ENCODE measurements around the gene AUTS2. TPM values are rescaled to one million over a fixed set of nuclear protein-coding genes. Genes with fewer than 3 reads are reported as not detected.

AUTS2 gene
- total RNA-seq, 1 experiment from 2014 or later: 0.11 TPM

- in situ Hi-C loops (cut with HindIII; ENCODE audit: low pct_unique_long_range_greater_than_20kb, low sequenced_read_pairs): no loop called here
- no peak for DNase-seq (ENCODE audit: low read depth, low spot score)
Measured at GRCh38 chr7:69927461-69927860, 329.2 kb downstream of the AUTS2 start.

DNA sequence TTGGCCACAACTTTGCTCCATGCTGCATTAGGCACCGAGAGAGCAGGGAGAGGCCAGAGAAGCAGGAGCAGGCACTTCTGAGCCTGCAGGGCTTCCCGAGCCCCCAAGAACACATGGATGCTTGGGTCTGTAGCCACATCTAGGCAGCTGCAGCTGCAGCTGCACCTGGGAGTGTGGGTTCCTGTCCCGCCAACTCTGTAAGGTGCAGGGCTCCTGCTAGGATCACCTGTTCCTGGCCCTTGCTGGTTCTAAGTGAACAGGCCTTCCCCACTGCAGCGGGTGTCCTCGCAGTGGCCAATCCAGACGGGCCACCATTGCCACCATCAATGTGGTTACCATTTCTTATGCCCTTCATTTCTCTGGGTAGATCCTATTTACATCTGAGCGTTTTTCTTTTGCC lies 330.3 kb downstream of the AUTS2 start:
- no peak for DNase-seq (ENCODE audit: low read depth, low spot score)
- in situ Hi-C loops (cut with HindIII; ENCODE audit: low pct_unique_long_range_greater_than_20kb, low sequenced_read_pairs): no loop called here

DNA sequence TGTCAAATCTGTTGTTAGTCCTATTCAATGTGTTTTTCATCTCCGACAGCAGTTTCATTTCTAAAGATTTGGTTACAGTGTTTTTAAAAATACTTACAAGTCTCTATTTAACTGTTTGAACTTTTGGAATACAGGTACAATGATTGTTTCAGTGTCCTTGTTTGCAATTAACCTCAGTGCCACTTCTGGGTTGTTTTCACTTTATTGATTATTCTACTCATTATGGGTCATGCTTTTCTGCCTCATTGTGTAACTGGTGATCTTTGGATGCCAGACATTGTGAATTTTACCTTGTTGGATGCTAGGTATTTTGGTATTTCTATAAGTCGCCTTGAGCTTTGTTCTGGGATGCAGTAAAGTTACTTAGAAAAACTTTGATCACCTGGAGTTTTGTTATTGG lies 331.3 kb downstream of the AUTS2 start:
- in situ Hi-C loops (cut with HindIII; ENCODE audit: low pct_unique_long_range_greater_than_20kb, low sequenced_read_pairs): no loop called here
- no peak for DNase-seq (ENCODE audit: low read depth, low spot score)

DNA sequence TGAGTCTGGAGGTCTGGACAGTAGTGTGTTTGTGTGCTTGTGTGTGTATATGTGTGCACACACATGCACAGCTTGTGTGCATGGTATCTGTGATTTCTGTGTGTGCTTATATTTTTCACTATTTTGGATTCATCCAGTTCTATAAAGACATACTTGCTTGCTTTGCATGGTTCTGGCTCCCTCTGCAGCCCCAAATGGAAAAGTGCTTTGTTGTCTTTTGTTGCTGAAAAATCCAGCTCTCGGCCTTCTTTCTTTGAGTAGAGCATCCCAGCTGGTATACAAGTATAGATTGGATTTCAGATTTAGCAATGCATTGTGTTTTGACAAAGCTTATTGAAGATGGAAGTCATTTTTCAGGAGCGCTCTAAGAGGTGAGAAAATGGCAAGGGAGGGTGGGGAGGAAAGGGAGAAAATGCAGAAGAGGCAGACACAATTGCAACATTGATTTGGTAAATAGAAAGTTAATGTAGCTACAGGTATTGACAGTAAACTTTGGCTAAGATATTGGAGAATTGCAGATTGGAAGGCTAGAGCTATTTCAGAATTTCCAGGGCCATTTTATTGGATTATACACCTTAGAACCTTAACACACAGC lies 333.9 kb downstream of the AUTS2 start:
- peak; percentile 53 for DNase-seq (ENCODE audit: low read depth, low spot score)
- in situ Hi-C loops (cut with HindIII; ENCODE audit: low pct_unique_long_range_greater_than_20kb, low sequenced_read_pairs): no loop called here

DNA sequence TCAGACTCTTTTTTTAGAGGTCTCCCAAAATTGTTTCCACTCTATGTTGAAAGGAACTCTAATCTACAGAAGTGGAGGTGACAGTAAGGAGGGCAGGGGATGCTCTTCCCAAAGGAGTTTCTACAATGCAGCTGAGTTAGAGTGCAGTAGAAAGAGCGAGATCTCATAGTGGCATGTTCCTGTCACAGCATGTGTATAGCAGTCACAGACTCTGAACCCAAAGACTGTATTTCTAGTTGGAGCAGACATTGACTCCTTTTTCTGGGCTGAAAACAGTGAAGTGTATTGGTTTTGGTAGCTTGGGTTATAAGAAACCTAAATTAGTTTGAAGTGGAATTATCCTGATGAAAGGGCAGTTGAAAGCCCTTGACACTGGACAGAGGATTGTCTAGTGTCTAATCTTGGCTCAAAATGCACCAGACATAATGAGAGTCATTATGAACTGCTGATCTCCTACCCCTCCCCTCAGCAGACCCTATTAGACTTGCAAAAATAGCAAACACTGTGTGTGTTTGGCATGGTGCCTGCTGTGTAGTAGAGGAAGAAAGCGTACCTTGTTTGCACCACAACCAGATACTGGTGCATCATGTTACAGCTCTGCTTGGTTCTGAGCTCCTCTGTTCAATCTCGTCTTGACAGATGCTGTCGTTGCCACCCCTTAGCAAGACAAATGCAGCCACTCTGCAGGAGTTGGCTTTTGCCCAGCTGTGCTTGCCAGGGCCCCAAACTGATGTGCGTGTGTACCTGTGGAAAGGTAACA lies 336.0 kb downstream of the AUTS2 start:
- peak; percentile 65 for DNase-seq (ENCODE audit: low read depth, low spot score)
- in situ Hi-C loops (cut with HindIII; ENCODE audit: low pct_unique_long_range_greater_than_20kb, low sequenced_read_pairs): no loop called here

GRCh38 chr7:69935107-69935506 lies 336.8 kb downstream of the AUTS2 start:
- in situ Hi-C loops (cut with HindIII; ENCODE audit: low pct_unique_long_range_greater_than_20kb, low sequenced_read_pairs): no loop called here

GRCh38 chr7:69937097-69937496 lies 338.8 kb downstream of the AUTS2 start:
- in situ Hi-C loops (cut with HindIII; ENCODE audit: low pct_unique_long_range_greater_than_20kb, low sequenced_read_pairs): no loop called here

More at GRCh38 chr7:69935107-69935506, 336.8 kb downstream of the AUTS2 start:
- DNase-seq (ENCODE audit: low read depth, low spot score): no peak

DNA sequence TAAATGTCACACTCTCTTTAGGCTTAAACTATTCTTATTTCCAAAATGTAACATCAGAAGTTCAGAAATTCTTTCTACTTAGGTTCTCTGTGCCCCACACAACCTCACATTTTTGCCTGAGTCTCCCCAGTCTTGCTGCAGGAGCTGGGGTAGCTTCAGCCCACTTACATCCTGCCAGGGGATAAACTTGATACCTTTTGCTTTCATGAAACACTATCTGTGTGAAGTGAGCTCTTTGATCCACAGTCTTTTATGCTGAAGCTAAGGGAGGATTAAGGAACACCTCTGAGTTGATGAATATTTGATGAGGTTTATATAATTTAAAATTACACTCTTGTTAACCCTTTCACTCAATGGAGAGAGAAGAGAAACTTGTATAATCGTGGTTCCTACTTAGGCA lies 341.0 kb downstream of the AUTS2 start:
- in situ Hi-C loops (cut with HindIII; ENCODE audit: low pct_unique_long_range_greater_than_20kb, low sequenced_read_pairs): no loop called here
- DNase-seq (ENCODE audit: low read depth, low spot score): no peak

More at GRCh38 chr7:69937097-69937496, 338.8 kb downstream of the AUTS2 start:
- DNase-seq (ENCODE audit: low read depth, low spot score): no peak

DNA sequence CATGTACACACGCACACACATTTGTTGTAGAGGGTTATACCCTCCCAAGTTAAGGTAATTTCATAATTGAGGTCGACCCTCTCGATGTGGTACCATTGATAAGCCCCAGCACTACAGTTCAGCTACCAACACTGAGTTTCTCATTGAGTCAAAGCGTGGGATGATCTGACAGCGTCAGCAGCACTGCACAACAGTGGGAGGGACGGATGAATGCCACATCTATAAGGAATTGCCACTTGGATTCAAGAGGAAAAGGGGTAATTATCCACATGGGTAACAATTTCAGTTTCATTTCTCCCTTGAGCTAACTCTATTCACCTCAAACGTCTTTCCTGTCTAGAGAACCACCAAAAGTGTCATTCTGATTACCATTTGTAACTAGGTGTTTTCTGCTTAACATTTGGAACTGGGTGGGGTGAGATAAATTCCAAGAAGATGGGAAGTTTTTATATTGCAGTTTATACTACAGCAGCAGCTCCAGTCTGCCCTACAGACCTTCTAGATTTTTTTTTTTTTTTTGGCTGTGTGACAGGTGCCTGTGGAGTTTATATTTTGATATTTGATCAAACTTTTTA lies 342.9 kb downstream of the AUTS2 start:
- no peak for DNase-seq (ENCODE audit: low read depth, low spot score)
- in situ Hi-C loops (cut with HindIII; ENCODE audit: low pct_unique_long_range_greater_than_20kb, low sequenced_read_pairs): no loop called here

GRCh38 chr7:69942573-69942972 lies 344.3 kb downstream of the AUTS2 start:
- in situ Hi-C loops (cut with HindIII; ENCODE audit: low pct_unique_long_range_greater_than_20kb, low sequenced_read_pairs): no loop called here
- no peak for DNase-seq (ENCODE audit: low read depth, low spot score)

GRCh38 chr7:69946901-69947300 lies 348.6 kb downstream of the AUTS2 start:
- in situ Hi-C loops (cut with HindIII; ENCODE audit: low pct_unique_long_range_greater_than_20kb, low sequenced_read_pairs): no loop called here
- DNase-seq (ENCODE audit: low read depth, low spot score): no peak

DNA sequence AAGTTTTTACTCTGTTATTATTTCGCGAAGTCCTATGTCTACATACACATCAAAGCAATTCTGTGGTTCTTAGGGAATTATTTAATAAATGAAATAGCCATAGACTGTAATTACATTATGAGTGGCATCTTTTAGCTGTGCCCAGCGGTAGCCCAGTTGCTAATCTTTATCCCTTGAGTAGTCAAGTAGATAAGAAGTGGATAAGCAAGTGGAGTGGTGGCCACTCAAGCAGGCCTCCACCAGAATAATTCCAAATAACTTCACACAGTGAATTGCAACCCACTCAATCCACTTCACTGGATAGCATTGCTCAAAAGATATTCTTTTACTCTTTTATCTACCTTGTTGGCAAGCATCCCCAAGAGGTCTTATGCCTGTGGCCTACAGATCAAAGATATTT lies 349.7 kb downstream of the AUTS2 start:
- in situ Hi-C loops (cut with HindIII; ENCODE audit: low pct_unique_long_range_greater_than_20kb, low sequenced_read_pairs): no loop called here
- DNase-seq (ENCODE audit: low read depth, low spot score): no peak

DNA sequence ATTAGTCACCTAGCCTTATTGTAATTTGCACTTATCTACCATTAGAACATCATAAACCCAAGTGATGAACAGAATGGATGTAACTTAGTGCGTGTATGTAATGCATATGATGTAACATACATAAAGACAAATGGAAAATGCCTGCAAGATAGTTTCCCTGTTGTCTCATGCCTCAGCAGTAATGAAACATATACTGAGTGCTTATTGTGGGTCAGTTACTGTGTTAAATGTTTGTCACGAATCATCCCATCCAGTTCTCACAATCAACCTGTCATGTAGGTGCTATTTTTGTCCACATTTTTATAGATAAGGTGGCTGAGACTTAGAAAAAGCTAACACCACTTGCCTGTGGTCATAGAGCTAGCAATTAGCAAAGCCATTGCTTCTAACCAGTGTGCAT lies 350.8 kb downstream of the AUTS2 start:
- no peak for DNase-seq (ENCODE audit: low read depth, low spot score)
- in situ Hi-C loops (cut with HindIII; ENCODE audit: low pct_unique_long_range_greater_than_20kb, low sequenced_read_pairs): no loop called here

GRCh38 chr7:69951458-69951857 lies 353.2 kb downstream of the AUTS2 start:
- in situ Hi-C loops (cut with HindIII; ENCODE audit: low pct_unique_long_range_greater_than_20kb, low sequenced_read_pairs): no loop called here
- DNase-seq (ENCODE audit: low read depth, low spot score): no peak

DNA sequence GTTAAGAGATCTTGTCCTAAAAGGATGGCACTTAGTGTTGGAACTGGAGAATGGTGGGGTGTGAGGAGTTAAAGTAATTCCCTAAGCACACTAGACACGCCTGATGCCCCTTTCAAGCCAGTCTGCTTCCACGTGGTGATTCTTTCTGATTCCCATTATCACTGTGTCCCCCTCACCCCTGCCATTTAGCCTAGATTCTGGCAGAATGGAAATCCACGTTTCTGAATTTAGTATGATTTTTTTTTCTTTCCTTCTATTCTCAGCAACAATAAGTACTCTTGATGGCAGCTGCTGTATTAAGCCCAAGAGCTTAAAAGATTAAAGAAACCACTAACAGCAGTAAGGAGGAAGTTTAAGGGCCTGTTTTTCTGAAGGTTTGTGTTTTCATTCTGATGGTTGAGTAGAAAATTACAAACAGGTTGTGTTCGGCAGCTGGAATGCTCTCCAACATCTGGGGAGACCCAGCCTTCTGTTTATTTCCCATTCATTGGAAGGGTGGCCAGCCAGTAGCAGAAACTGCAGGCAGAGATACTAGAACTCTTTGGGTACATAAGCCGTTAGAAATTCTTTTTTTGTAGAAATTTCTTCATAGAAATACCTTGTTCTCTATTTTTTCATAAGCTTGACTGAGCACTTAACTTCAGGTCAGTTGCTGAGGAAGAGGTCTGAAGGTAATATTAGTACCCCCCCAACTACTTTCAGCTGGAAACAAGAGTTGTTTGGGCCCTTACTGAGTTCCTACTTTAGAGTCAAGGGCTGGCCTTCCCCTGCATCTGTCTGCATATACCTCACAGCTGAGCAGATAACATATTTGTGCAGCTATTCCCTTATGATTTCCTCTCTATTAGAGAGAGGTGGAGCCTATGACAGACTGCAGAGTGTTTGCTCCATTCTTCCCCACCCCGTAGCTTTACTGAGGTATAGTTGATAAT lies 355.1 kb downstream of the AUTS2 start:
- DNase-seq (ENCODE audit: low read depth, low spot score): no peak
- in situ Hi-C loops (cut with HindIII; ENCODE audit: low pct_unique_long_range_greater_than_20kb, low sequenced_read_pairs): no loop called here

- DNase-seq (ENCODE audit: low read depth, low spot score): no peak
- in situ Hi-C loops (cut with HindIII; ENCODE audit: low pct_unique_long_range_greater_than_20kb, low sequenced_read_pairs): no loop called here
Measured at GRCh38 chr7:69956541-69956940, 358.3 kb downstream of the AUTS2 start.

- in situ Hi-C loops (cut with HindIII; ENCODE audit: low pct_unique_long_range_greater_than_20kb, low sequenced_read_pairs): no loop called here
- no peak for DNase-seq (ENCODE audit: low read depth, low spot score)
Measured at GRCh38 chr7:69957661-69958060, 359.4 kb downstream of the AUTS2 start.
